Neural cell (in vitro differentiated cells): ENCODE results near the gene TBC1D30.

ENCODE experiments used
- CTCF ChIP-seq: fragments of 450-650 bp; IDR thresholded peaks from 2 replicates; pipeline ENCODE4 v1.5.1; 2014; ENCODE audit warnings: antibody characterized with exemption, mild to moderate bottlenecking, moderate library complexity; ENCODE audit not compliant: poor library complexity, severe bottlenecking
- EZH2 ChIP-seq: fragments of 200-600, 300-800 bp; shearing (Covaris generic), sonication (generic); IDR thresholded peaks from 2 replicates; pipeline ENCODE4 v1.6.1; 2014; ENCODE audit warnings: antibody characterized with exemption, low read length, borderline replicate concordance, mild to moderate bottlenecking; ENCODE audit not compliant: insufficient read depth, poor library complexity, severe bottlenecking
- MXI1 ChIP-seq: fragments of 450-650 bp; conservative IDR thresholded peaks from 2 replicates; pipeline ENCODE4 v1.6.1; 2014; ENCODE audit warnings: antibody characterized with exemption, mild to moderate bottlenecking; ENCODE audit not compliant: poor library complexity, severe bottlenecking
- POLR2AphosphoS5 ChIP-seq: IDR thresholded peaks from 2 replicates; pipeline ENCODE4 v1.6.1; 2012
- RAD21 ChIP-seq: fragments of 450-650 bp; conservative IDR thresholded peaks from 2 replicates; pipeline ENCODE4 v1.6.1; 2014; ENCODE audit warnings: antibody characterized with exemption, mild to moderate bottlenecking, moderate library complexity
- REST ChIP-seq: IDR thresholded peaks from 2 replicates; pipeline ENCODE4 v1.6.1; 2012; ENCODE audit warnings: borderline replicate concordance
- SMC3 ChIP-seq: fragments of 450-650 bp; conservative IDR thresholded peaks from 2 replicates; pipeline ENCODE4 v1.6.1; 2014; ENCODE audit warnings: antibody characterized with exemption, mild to moderate bottlenecking, moderate library complexity; ENCODE audit not compliant: poor library complexity
- TAF1 ChIP-seq: IDR thresholded peaks from 2 replicates; pipeline ENCODE4 v1.6.1; 2012; ENCODE audit warnings: low read depth

GRCh38 chr12:64923536-64923935 lies 99.1 kb downstream of the TBC1D30 start:
- TF ChIP-seq CTCF (no peak), POLR2AphosphoS5 (no peak), RAD21 (no peak), EZH2 (no peak), SMC3 (no peak), TAF1 (no peak), MXI1 (no peak), REST (no peak)
